Eye (tissue), 1 donor: Measurements from ENCODE around the gene MRPS21.
"Not testable (repeated sequence)": the region's sequence is repeated elsewhere in the genome, so short reads cannot be mapped to it uniquely, and the experiment has no call there.

ENCODE experiments used
- DNase-seq: peaks from one replicate; pipeline ENCODE4 v3.0.0-alpha.2; 2015

Gene MRPS21

GRCh38 chr1:150281758-150282557 is 11.7 kb upstream of the MRPS21 start, which contains the start of gene CIART:
CIART (plus strand) TSS chr1:150282554; CDS start chr1:150283268, 714 bp downstream.
- DNase-seq, result peak; percentile 98

DNA sequence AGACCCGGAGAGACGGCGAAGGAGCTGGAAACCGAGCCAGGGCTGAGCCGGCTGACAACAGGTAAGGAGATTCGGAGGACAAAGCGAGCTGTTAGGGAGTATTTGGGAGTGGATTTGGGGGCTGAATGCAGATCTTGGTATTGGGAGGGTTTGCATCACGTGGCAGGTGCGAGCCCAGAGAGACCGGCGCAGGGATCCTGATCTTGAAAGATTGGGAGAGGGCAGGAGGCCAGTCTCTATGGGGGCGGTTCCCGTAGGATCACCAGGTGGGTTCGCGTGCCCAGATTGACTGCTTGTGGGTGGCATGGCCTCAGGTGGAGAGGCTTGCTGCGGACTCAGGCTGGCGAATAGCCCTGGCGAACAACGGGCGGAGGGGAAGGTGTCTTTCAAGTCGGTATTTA is 11.1 kb upstream of the MRPS21 start:
- no peak for DNase-seq

GRCh38 chr1:150283260-150283659 is 10.4 kb upstream of the MRPS21 start:
- no peak for DNase-seq

DNA sequence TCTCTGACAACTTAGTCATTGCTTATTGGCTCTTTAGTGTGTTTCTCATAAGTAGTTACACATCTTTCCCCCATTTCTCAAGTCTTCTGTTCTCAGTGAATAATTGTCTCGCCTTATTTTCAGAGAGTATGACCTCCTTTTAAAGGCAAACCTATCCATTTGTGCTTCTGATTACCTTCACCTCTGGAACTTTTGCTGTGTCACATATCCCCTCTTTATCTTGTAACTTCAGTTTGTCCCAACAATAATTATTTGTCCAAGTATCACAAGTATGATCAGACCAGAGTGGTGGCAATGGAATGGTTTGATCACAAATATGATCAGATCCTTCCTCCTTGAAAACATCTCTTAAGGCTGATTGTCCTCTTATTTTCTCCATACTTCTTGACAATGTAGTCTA is 5.3 kb upstream of the MRPS21 start:
- DNase-seq, result no peak

- no peak for DNase-seq
These were observed 4.8 kb upstream of the MRPS21 start for GRCh38 chr1:150288822-150289221.

- no peak for DNase-seq
These were observed 1.8 kb downstream of the MRPS21 start for GRCh38 chr1:150295476-150295875.

GRCh38 chr1:150299716-150300115 is 6.1 kb downstream of the MRPS21 start:
- DNase-seq, result no peak

DNA sequence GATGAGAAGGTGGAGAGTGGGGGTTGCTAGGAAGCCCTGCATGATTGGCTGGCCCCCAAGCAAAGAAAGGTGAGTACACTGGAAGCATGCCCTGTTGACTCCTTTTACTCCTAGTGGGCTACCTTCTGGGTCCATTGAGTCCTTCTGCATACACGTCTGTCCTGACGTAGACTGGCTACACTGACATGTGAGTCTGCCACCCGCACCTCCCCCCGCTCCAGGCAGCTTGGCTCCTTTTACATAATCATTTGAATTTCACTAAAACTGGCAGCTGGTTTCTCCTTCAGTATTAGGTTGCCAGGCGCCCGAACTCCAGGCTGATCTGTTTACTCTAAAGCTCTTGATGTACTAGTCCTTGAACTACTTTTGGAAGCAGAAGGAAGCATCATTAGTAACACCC is 8.7 kb downstream of the MRPS21 start:
- no peak for DNase-seq

- no peak for DNase-seq
These were observed 9.2 kb downstream of the MRPS21 start for GRCh38 chr1:150302902-150303301.

- not testable (repeated sequence) for DNase-seq
These were observed 14.9 kb downstream of the MRPS21 start for GRCh38 chr1:150308585-150308984.

DNA sequence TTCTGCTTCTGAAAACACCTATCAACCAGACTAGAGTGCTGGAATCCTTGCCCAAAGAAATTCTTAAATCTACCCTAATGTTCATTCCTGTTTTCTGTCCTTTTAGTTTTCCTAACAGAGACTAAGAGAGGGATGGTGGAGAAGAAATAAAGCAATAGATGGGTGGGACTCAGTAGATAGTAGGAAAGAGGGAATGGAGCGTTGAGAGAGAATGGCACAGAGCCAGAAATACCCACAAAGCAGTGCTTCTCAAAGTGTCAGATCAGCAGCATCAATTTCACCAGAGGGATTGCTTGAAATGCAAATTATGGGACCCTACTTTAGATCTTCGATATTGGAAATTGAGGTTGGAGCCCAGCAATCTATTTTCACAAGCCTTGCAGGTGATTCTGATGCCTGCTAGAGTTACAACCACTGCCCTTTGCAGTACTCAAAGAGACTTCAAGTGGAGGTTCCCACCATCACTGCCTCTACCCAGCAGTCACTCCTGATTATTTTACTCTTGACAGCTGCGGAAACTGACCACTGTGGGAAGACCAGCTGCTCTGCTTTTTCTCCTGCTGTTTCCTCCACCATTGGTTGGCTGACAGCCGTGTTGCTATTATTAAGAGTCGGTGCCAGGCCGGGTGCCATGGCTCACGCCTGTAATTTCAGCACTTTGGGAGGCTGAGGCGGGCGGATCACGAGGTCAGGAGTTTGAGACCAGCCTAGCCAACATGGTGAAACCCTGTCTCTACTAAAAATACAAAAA is 16.3 kb downstream of the MRPS21 start:
- DNase-seq, result peak; percentile 18

- peak; percentile 2 for DNase-seq
These were observed 18.1 kb downstream of the MRPS21 start for GRCh38 chr1:150311762-150312161.

DNA sequence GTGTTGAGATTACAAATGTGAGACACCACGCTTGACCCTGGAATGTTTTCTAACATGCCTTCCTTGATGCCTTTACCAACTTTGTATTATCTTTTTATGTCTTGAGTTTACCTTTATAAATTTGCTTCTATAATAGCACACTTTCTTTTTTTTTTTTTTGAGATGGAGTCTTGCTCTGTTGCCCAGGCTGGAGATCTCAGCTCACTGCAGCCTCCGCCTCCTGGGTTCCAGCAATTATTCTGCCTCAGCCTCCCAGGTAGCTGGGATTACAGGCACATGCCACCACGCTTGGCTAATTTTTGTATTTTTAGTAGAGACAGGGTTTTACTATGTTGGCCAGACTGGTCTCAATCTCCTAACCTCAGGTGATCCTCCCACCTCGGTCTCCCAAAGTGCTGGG is 21.0 kb downstream of the MRPS21 start:
- DNase-seq, result not testable (repeated sequence)

GRCh38 chr1:150320667-150320978 is 27.0 kb downstream of the MRPS21 start:
- DNase-seq, result peak; percentile 11

- no peak for DNase-seq
These were observed 28.1 kb downstream of the MRPS21 start for GRCh38 chr1:150321826-150322166.

GRCh38 chr1:150322310-150322709 is 28.6 kb downstream of the MRPS21 start:
- DNase-seq, result no peak

DNA sequence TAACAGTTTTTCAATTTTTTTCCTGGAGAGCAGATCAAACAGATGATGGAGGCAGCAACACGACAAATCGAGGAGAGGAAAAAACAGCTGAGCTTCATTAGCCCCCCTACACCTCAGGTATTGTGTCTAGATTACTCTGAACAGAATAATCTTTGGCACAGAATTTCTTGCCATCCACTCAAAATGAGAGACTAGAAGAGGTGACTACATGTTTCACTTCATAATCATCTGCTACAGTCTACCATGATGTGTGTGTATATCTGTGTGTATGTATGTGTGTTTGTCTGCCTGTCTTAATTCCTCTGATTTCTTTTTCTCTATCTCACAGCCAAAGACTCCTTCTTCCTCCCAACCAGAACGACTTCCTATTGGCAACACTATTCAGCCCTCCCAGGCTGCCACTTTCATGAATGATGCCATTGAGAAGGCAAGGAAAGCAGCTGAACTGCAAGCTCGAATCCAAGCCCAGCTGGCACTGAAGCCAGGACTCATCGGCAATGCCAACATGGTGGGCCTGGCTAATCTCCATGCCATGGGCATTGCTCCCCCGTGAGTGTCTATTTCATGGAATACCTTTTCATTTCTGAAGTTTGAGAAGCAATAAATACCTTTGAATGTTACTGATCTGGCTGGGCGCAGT is 39.1 kb downstream of the MRPS21 start:
- no peak for DNase-seq

GRCh38 chr1:150346316-150346715 is 52.7 kb downstream of the MRPS21 start:
- no peak for DNase-seq

DNA sequence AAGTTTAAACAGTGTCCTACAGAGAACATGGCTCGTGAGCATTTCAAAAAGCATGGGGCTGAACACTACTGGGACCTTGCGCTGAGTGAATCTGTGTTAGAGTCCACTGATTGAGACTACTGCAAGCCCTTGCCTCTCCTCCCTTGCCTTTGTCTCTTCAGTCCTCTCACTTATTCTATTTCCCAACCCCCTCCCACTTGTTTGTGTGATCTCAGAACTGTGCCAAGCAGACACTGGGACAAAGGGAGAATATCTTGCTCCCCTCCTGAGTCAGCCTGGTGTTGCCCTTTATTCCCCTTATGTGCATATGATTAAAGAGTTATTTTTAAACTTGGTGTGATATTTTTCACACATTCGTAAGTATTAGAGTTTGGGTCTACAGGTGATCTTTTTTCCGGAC is 59.2 kb downstream of the MRPS21 start:
- DNase-seq, result no peak
